Measurements from ENCODE around the gene COL10A1.

DNA sequence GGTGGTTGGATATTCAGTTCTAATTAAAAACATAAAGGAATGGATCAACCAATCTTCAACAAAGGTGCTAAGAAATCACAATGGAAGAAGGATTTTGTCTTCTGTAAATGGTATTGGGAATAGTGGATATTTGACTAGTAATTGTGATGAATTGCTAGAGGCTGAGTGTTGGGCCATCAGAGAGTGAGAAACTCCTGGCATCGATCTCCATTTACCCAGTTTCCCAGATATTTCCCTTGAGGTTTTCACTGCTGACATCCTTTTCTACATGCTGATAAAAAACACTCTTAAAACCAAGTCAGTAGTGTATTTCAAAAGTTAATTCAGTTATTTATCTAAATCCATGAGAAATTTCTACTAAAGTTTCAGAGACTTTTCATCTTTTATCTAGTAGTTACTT lies 40.4 kb upstream of the COL10A1 start:
- TF ChIP-seq, protein P1, sequence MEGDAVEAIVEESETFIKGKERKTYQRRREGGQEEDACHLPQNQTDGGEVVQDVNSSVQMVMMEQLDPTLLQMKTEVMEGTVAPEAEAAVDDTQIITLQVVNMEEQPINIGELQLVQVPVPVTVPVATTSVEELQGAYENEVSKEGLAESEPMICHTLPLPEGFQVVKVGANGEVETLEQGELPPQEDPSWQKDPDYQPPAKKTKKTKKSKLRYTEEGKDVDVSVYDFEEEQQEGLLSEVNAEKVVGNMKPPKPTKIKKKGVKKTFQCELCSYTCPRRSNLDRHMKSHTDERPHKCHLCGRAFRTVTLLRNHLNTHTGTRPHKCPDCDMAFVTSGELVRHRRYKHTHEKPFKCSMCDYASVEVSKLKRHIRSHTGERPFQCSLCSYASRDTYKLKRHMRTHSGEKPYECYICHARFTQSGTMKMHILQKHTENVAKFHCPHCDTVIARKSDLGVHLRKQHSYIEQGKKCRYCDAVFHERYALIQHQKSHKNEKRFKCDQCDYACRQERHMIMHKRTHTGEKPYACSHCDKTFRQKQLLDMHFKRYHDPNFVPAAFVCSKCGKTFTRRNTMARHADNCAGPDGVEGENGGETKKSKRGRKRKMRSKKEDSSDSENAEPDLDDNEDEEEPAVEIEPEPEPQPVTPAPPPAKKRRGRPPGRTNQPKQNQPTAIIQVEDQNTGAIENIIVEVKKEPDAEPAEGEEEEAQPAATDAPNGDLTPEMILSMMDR (IDR thresholded peaks at IDR 0.05; ENCODE audit: insufficient read depth, low read depth, low read length), result no peak
- no peak for TF ChIP-seq EZH2 (IDR thresholded peaks at IDR 0.05; ENCODE audit: insufficient read depth, low read length)

Data from astrocyte (in vitro differentiated cells and primary cell).